Endometrial microvascular endothelial cells (primary cell): ENCODE results near the gene TMEM132D. TPM values are rescaled to one million over a fixed set of nuclear protein-coding genes. Genes with fewer than 3 reads are reported as not detected.

Experiments
- in situ Hi-C: cut with HindIII; loops from 2 replicates; pipeline ENCODE4 v1.10.0; 2017; ENCODE audit warnings: low sequenced_read_pairs, low pct_unique_long_range_greater_than_20kb; ENCODE audit errors: inconsistent ontology term
- total RNA-seq: library from RNA; depleted of rRNA; stranded (reverse); fragments of >200 nt; gene quantifications from one replicate; pipeline ENCODE4 v1.2.3, GENCODE V29; 2015; ENCODE audit errors: inconsistent ontology term

Gene TMEM132D
- total RNA-seq, 1 donor from 2014 or later, result not detected

GRCh38 chr12:129693731-129694130, 210.1 kb downstream of the TMEM132D start:
- in situ Hi-C loops, result no loop called here

DNA sequence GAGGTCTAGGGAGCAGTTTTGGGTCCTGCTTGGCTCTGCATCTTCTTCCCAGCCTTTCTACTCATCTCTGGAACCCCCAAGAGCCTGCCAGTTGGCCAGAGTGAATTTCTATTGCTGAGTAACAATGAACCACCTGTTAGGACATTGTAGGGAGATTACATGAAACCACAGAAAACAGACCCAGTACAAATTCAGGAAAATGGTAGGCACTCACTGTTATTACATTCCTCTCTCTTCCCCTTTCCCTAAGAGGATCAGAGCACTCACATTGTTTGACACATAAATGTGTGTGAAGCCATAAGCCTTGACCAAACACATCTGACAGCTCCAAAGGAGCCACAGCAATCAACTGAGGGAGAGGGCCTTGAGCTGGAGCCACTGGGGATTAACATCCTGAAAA, 216.1 kb downstream of the TMEM132D start:
- in situ Hi-C loops, result no loop called here

GRCh38 chr12:129681830-129682229, 222.0 kb downstream of the TMEM132D start:
- in situ Hi-C loops, result no loop called here

DNA sequence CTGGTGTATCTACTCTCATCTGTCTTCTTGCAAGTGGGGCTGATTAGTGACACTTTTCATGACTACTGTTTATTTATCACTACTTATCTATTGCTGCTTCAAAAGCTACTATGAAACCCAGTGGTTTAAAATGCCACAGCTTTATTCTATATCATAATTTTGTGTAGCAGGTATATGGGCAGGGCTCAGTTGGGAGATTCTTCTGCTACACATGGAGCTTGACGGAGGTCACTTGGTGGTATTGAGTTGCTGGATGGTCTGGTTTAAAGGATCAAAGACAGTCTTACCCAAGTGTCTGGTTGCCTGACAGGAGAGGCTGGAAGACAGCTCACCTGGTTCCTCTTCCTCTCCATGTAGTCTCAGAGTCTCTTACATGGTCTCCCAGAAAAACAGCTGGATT, 222.7 kb downstream of the TMEM132D start:
- in situ Hi-C loops, result no loop called here

GRCh38 chr12:129676411-129676810, 227.4 kb downstream of the TMEM132D start:
- in situ Hi-C loops, result no loop called here

- in situ Hi-C loops, result no loop called here
Measured at GRCh38 chr12:129675947-129676346, 227.9 kb downstream of the TMEM132D start.

DNA sequence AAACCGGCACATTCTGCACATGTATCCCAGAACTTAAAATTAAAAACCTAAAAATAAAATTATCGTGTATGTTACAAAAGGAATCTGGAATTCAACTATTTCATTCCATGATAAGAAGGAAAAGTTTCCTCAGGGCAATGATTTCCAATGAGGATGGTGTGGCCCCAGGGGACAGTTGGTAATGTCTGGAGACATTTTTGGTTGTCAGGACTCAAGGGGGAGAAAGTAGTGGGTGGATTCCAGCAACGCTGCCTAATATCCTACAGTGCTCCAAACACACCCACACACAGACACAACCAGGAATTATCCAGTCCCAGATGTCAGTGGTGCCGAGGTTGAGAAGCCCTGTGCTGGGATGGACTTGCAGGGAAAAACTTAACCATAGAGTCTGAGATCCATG, 228.3 kb downstream of the TMEM132D start:
- in situ Hi-C loops, result no loop called here

DNA sequence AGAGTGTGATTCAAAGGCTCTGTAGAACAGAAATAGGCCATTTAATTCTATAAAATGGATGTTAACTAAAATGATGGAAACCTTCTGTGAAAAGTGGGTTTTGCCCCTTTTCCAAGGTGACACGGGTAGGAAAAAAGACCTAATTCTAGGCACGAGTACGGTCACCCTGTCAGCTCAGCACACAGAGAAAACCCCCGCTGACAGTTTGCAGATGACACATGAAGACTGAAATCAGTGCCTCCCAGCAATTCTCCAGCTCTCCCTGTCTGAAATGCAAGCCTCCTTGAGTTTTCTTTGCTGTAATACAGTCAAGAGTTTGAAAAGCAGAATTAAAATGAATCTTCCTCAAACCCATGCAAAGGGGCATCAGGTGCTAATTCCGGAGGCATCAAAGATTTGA, 230.0 kb downstream of the TMEM132D start:
- in situ Hi-C loops, result no loop called here

DNA sequence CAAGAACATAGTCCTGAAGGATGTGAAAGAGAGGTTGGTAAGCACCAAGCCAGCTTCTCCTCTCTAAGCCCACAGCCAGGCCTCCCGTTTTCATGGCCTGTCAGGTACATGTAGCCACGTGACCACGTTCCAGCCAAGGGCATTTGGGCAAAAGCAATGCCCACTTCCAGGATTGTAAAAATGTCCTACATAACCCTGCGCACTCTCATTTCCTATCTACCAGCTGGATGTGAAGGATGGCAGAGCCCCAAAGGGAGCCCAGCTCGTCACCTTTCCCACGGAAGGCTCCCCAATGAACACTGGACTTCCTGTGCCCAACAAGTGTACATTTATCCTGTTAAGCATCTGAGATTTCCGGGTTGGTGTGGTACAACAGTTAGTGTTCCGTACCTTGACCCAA, 231.7 kb downstream of the TMEM132D start:
- in situ Hi-C loops, result no loop called here

- in situ Hi-C loops, result no loop called here
Measured at GRCh38 chr12:129670256-129670920, 233.4 kb downstream of the TMEM132D start.

GRCh38 chr12:129665414-129665813, 238.4 kb downstream of the TMEM132D start:
- in situ Hi-C loops, result no loop called here

GRCh38 chr12:129662234-129662633, 241.6 kb downstream of the TMEM132D start:
- in situ Hi-C loops, result no loop called here

DNA sequence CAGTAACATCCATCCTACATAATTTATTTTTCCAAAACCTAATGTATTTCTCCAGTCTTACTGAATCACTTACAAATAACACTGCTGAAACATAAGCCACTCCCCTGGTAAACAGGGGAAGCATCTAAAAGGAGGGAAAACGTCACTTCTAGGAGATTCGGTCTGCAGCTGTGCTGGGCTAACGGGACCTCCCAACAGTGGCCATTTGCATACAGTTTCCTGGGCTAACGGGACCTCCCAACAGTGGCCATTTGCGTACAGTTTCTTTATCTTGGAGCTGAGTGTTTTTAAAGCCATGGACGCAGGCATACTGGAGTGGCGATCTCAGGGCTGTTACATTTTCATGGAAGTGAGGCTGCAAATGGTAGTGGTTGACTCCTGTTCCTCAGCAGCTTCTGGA, 242.9 kb downstream of the TMEM132D start:
- in situ Hi-C loops, result no loop called here

- in situ Hi-C loops, result no loop called here
Measured at GRCh38 chr12:129659961-129660622, 243.7 kb downstream of the TMEM132D start.

DNA sequence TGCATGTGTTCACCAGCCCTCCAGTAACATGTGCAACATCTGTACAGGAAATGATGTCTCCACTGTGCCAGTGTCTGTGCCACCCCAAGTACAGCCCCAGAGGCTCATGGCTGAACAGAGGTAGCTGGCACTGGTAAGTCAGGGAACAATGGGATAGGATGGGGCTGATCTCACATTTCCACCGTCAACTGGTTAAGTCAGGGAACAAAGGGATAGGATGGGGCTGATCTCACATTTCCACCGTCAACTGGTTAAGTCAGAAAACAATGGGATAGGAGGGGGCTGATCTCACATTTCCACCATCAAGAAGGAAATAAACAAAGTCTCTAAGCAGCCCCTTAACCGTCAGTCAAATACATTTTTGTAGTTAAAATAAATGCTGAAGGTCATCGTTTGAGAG, 246.6 kb downstream of the TMEM132D start:
- in situ Hi-C loops, result no loop called here

- in situ Hi-C loops, result no loop called here
Measured at GRCh38 chr12:129651951-129652350, 251.9 kb downstream of the TMEM132D start.

DNA sequence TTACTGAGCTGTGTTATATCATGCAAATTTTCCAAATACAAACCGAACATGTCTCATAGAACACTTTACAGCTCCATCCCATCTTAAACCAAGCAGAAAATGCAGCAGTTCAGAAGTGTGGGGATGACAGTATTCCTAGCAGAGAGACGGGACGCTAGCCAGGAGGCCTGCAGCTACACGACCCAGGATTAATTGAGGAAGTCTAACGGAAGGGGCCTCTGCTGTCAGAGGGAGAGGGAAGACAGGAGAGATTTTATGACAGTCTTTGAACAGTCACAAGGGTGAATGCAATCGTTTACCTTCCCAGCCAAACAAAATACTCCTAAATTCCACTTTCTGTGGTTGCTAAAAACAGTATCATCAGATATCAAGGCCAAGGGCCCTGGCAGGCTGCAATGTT, 261.9 kb downstream of the TMEM132D start:
- in situ Hi-C loops, result no loop called here

DNA sequence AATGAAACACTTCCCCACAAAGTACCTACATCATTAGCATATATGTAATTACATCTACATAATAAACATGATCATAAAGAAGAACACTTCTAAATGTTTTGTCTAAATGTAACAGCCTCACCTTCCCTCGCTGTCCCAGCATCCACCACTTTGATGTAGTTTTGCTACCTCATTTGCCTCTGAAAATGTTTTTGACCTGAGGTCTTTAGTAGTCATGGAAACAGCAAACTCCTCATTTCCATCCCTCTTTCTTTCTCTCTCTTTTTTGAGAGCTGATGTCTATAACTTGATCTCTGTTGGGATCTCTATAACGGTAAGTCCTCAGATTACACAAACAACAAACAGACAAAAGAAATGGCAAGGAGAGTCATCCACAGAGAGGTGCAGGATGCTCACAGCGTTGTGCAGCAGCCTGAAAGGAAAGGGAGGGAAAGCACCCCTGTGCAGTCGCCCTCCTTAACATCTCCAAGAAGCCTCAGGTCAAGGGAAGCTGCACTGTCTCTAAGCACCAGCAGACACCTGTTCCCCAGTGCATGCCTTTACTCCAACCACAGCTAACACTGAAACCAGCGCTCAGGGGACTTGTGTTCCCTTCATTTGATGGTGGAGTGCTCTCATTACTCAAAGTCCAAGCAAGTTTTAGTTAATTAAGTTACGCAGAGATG, 268.7 kb downstream of the TMEM132D start:
- in situ Hi-C loops, result no loop called here

- in situ Hi-C loops, result no loop called here
Measured at GRCh38 chr12:129631316-129631715, 272.5 kb downstream of the TMEM132D start.

DNA sequence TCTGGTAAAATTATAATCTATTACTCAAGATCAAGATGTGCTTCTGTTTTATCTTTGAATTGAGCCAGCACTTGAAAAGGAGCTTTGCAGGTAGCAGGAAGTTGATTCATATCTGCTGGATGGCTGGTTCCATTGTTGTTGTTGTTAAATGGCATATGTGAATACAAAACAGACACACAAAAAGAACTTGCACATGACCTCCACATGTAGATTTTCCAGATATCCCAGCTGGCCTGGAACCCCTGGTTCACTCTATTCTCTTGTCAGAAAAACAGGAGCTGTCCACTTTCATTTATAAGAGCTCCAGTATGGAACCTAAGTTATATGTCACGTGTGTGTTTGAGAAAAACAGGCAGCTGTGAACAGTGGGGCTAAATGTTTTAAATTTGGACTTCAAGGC, 273.9 kb downstream of the TMEM132D start:
- in situ Hi-C loops, result no loop called here
